HepG2 (cell line): Measurements from ENCODE around the gene SYT1.

ENCODE experiments used
- FOXP1 ChIP-seq, 2 experiments: fragments of 450-650 bp in 1 of 2; IDR thresholded peaks; 2 replicates each; pipeline ENCODE4 v1.6.1; 2017 to 2018; ENCODE audit warnings: antibody characterized with exemption in 1 of 2
- MAZ ChIP-seq, 2 experiments: sonication (generic) in 1 of 2; formaldehyde crosslinking in 1 of 2; IDR thresholded peaks; 2 replicates each; pipeline versions ENCODE4 v1.5.0 to v1.6.1; 2012 to 2020; ENCODE audit warnings: low read depth in 2 of 2, mild to moderate bottlenecking in 2 of 2, borderline replicate concordance in 1 of 2, improper control_type of control experiment in 1 of 2, low read length in 1 of 2, missing genetic modification reagents in 1 of 2, moderate library complexity in 1 of 2
- POLR2A ChIP-seq, 2 experiments: IDR thresholded peaks; 2 replicates each; pipeline ENCODE4 v1.6.1; 2011; ENCODE audit warnings: low read depth in 2 of 2, low read length in 2 of 2, mild to moderate bottlenecking in 1 of 2, moderate library complexity in 1 of 2; ENCODE audit not compliant: insufficient read depth in 1 of 2
- ZBTB25 ChIP-seq: IDR thresholded peaks from 2 replicates; pipeline ENCODE4 v1.6.1; 2018; ENCODE audit warnings: missing genetic modification reagents
- ZNF644 ChIP-seq: IDR thresholded peaks from 2 replicates; pipeline ENCODE4 v1.6.1; 2016; ENCODE audit warnings: low read depth
- ZNF652 ChIP-seq: IDR thresholded peaks from 2 replicates; pipeline ENCODE4 v1.6.1; 2016; ENCODE audit warnings: low read depth, borderline replicate concordance
- ZZZ3 ChIP-seq: sonication (generic); formaldehyde crosslinking; IDR thresholded peaks from 2 replicates; pipeline ENCODE4 v1.4.0; 2020; ENCODE audit warnings: missing genetic modification reagents, mild to moderate bottlenecking, borderline replicate concordance

GRCh38 chr12:78870539-78870938, 6.0 kb downstream of the SYT1 start:
- no peak for TF ChIP-seq MAZ (IDR thresholded peaks at IDR 0.05; ENCODE audit: borderline replicate concordance, low read depth, low read length)
- no peak for TF ChIP-seq MAZ (CRISPR knock-in tag; IDR thresholded peaks at IDR 0.05; ENCODE audit: low read depth)
- no peak for TF ChIP-seq ZNF644 (CRISPR knock-in tag)
- TF ChIP-seq ZZZ3 (CRISPR knock-in tag), result no peak
- no peak for TF ChIP-seq ZBTB25
- no peak for TF ChIP-seq POLR2A (IDR thresholded peaks at IDR 0.05; ENCODE audit: insufficient read depth in 1 of 2, low read depth in 2 of 2, low read length in 2 of 2)
- TF ChIP-seq FOXP1 (IDR thresholded peaks at IDR 0.05), result no peak
- TF ChIP-seq FOXP1 (CRISPR knock-in tag; IDR thresholded peaks at IDR 0.05), result no peak
- no peak for TF ChIP-seq ZNF652 (CRISPR knock-in tag)
